ENCODE measurements around the gene ACSL5. TPM values are rescaled to one million over a fixed set of nuclear protein-coding genes. Genes with fewer than 3 reads are reported as not detected.

ACSL5 gene
- total and polyA plus RNA-seq, 2 donors (not counting 3 experiments of a cell fraction or from before 2014, with no cell fraction given), result 1.5 to 2.1 TPM

- H3K4me3 ChIP-seq (replicated peaks in 1 of 3; ENCODE audit: insufficient read depth in 1 of 3, low read depth in 1 of 3, low read length in 3 of 3), result no peak overlapping the region
- DNase-seq (ENCODE audit: low read depth, low spot score) (no peak), FAIRE-seq (no peak)
- no peaks in the 10 kb centered on the region for H3K36me3 ChIP-seq (ENCODE audit: control insufficient read depth in 2 of 2, extremely low read depth in 1 of 2, insufficient read depth in 2 of 2, low read length in 2 of 2)
- CTCF ChIA-PET, result interaction anchor here (1.5 to 10.1 kb wide), 3 partner anchors 106 to 190 kb away, joined by 4 to 97 read pairs (median 9); no protein-coding TSS in a partner anchor
- H3K9me1 ChIP-seq (replicated peaks; ENCODE audit: control insufficient read depth, extremely low read depth, insufficient read depth, low read length), result no peaks in the 10 kb centered on the region
- H3K9ac ChIP-seq (replicated peaks; ENCODE audit: extremely low read depth, insufficient read depth, low read length), result no peak overlapping the region
- H2AFZ ChIP-seq (ENCODE audit: low read depth, low read length), result no peak overlapping the region
- no peaks in the 10 kb centered on the region for H3K79me2 ChIP-seq (ENCODE audit: control insufficient read depth, insufficient read depth, low read length)
- intact Hi-C loops (cut with micrococcal nuclease), result no loop called here
- no peak for TF ChIP-seq CTCF (IDR thresholded peaks at IDR 0.05; ENCODE audit: extremely low read depth in 1 of 2, insufficient read depth in 1 of 2, low read depth in 1 of 2, low read length in 2 of 2)
- dilution Hi-C loops (cut with MboI; ENCODE audit: extremely low pct_ligation_motif_present, low sequenced_read_pairs), result no loop called here
- no peak overlapping the region for H3K27ac ChIP-seq (ENCODE audit: insufficient read depth, low read depth, low read length)
- peaks cover 0 to 4% of the 10 kb centered on the region in 2 experiments for H3K27me3 ChIP-seq (ENCODE audit: control insufficient read depth in 2 of 2, insufficient read depth in 2 of 2, low read length in 2 of 2)
- no peak overlapping the region for H3K4me2 ChIP-seq (ENCODE audit: insufficient read depth, low read length)
- H3K9me3 ChIP-seq (replicated peaks; ENCODE audit: control insufficient read depth, insufficient read depth, low read length), result no peaks in the 10 kb centered on the region
- H3K4me1 ChIP-seq (ENCODE audit: control insufficient read depth, extremely low read depth, insufficient read depth, low read length), result no peaks in the 10 kb centered on the region
- no TSS peak for BruUV-seq (replicated peaks)
- no peaks in the 10 kb centered on the region for H4K20me1 ChIP-seq (replicated peaks; ENCODE audit: control insufficient read depth, extremely low read depth, insufficient read depth, low read length)
- POLR2A ChIA-PET, result no interaction called here
Measured at GRCh38 chr10:112327678-112328077, 46.2 kb upstream of the ACSL5 start.

GRCh38 chr10:112330162-112330561, 43.8 kb upstream of the ACSL5 start:
- Histone ChIP-seq H3K4me1 (ENCODE audit: control insufficient read depth, extremely low read depth, insufficient read depth, low read length) (no peaks in the 10 kb centered on the region), H3K4me3 (replicated peaks in 1 of 3; ENCODE audit: insufficient read depth in 1 of 3, low read depth in 1 of 3, low read length in 3 of 3) (no peak overlapping the region), H3K27ac (ENCODE audit: insufficient read depth, low read depth, low read length) (no peak overlapping the region), H3K4me2 (ENCODE audit: insufficient read depth, low read length) (no peak overlapping the region), H3K36me3 (ENCODE audit: control insufficient read depth in 2 of 2, extremely low read depth in 1 of 2, insufficient read depth in 2 of 2, low read length in 2 of 2) (no peaks in the 10 kb centered on the region), H3K9me1 (replicated peaks; ENCODE audit: control insufficient read depth, extremely low read depth, insufficient read depth, low read length) (no peaks in the 10 kb centered on the region), H3K9me3 (replicated peaks; ENCODE audit: control insufficient read depth, insufficient read depth, low read length) (no peaks in the 10 kb centered on the region), H3K9ac (replicated peaks; ENCODE audit: extremely low read depth, insufficient read depth, low read length) (no peak overlapping the region), H4K20me1 (replicated peaks; ENCODE audit: control insufficient read depth, extremely low read depth, insufficient read depth, low read length) (no peaks in the 10 kb centered on the region), H3K79me2 (ENCODE audit: control insufficient read depth, insufficient read depth, low read length) (no peaks in the 10 kb centered on the region), H3K27me3 (ENCODE audit: control insufficient read depth in 2 of 2, insufficient read depth in 2 of 2, low read length in 2 of 2) (peaks cover 0 to 3% of the 10 kb centered on the region in 2 experiments), H2AFZ (ENCODE audit: low read depth, low read length) (no peak overlapping the region)
- ChIA-PET POLR2A (no interaction called here), CTCF (interaction anchor here (1.0 to 1.9 kb wide), 3 partner anchors 9 to 142 kb away, joined by 3 to 12 read pairs (median 5); no protein-coding TSS in a partner anchor)
- FAIRE-seq (no peak), DNase-seq (ENCODE audit: low read depth, low spot score) (no peak)
- BruUV-seq (replicated peaks), result no TSS peak
- dilution Hi-C loops (cut with MboI; ENCODE audit: extremely low pct_ligation_motif_present, low sequenced_read_pairs), result no loop called here
- no peak for TF ChIP-seq MYC (IDR thresholded peaks at IDR 0.05; ENCODE audit: low read depth, low read length)
- no peak for TF ChIP-seq GATA2 (IDR thresholded peaks at IDR 0.05; ENCODE audit: insufficient read depth, insufficient read length, low read depth, low read length)
- intact Hi-C loops (cut with micrococcal nuclease), result no loop called here

All from endothelial cell of umbilical vein (primary cell).